GM12874 (cell line): ENCODE data around the gene PLEKHH1.

ENCODE experiments used
- CTCF ChIP-seq: IDR thresholded peaks from 2 replicates; pipeline ENCODE4 v1.5.1; 2011; ENCODE audit warnings: low read depth, mild to moderate bottlenecking, control low read depth, low read length, moderate library complexity; ENCODE audit not compliant: insufficient read depth

Gene PLEKHH1

GRCh38 chr14:67490196-67490595 lies 42.9 kb upstream of the PLEKHH1 start:
- TF ChIP-seq CTCF: no peak

DNA sequence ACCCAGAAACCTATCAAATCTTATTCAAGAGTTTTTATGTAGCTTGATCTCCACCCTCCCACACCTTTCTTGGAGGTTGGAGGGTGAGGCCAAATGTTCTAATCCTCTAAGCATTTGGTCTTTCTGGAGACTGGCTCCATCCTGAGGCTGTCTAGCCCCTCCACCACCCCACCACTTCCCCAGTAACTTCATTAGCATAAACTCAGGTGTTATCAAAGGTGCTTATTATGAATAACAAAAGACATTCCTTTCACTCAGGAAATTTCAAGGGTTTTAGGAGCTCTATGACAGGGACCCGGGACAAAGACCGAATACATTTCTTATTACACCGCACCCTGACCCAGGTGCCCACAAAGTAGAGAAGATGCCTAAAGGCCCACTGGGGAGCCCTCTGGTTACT lies 41.8 kb upstream of the PLEKHH1 start:
- no peak for TF ChIP-seq CTCF

DNA sequence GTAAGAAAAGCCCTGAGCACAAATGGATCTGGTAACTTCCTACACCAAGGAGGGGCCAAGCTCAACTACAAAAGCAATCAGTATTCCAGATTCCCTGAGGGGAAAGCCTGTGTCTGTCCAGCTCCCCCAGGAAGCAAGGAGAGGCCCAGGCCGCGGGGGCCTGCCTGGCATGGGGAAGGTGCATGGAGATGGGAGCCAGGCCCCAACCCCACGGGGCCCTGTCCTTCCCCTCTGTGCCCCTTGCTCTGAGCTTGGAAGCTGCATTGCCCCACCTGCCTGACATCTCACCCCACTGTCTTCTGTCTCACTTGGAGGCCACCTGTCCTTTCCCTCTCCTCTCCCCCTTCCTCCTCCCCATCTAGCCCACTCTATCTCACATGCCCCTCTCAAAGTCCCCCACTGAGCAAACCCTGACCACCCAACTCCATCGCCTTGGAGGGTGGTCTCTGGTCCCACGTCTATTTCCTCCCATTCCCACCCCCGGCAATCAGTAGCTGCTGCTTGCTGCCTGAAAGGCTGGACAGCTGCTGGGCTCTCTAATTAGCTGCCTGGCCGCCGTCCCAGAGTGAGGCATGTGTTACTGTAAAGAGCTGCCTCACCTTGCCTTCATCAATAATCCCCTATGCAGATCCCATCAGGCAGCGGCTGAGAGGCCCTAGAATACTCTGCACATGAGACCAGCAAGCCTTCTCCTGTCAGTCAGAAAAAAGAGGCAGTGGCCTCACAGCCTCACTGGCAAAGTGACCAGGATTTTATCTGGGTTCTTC lies 41.2 kb upstream of the PLEKHH1 start:
- no peak for TF ChIP-seq CTCF

DNA sequence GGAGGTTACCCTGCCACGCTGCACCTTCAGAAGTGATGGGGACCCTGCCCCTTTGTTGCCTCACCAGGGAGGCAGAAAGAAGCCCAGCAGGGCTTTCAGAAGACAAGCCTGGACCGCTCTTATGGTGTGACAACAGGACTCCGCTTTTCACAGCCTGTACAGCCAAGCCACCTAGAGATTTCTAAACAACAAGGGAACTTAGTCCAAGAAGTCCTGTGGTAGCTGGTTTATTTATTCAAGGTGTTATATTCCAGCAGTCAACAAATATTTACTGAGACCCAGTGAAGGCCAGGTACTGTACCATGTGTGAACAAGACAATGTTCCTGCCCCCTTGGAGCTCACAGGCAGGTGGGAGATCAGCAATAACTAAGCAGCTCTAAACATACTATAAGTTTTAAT lies 40.6 kb upstream of the PLEKHH1 start:
- TF ChIP-seq CTCF: no peak

DNA sequence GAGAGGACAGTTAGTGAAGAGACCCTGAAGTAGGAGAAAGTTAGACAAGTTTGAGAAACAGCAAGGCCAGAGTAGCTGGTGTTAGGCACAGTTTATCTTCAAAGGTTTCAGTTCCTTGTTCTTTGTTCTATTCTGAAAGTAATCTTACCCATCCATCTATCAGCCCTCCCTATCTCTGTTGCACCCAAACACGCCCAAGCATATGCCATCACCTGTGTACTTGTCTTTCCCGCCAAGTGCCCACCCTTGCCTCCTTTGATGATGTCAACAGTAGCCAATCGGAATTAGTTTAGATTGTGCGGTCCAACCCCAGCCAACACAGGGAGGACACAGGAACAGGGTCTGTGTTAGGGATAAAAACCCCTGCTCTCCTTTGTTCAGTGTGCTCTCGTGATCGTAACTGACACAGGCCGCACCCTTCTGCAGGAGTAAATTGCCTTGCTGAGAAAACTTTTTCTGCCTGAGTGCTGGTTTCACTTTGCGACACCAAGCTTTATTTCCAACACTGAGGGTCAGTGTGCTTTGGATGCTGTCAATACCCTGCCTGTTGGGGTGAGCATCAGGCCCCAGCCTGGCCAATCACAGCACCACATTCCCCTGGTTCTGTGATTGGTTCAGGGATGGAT lies 39.9 kb upstream of the PLEKHH1 start:
- no peak for TF ChIP-seq CTCF

- TF ChIP-seq CTCF: no peak
These were observed 37.3 kb upstream of the PLEKHH1 start for GRCh38 chr14:67495827-67496226.

- TF ChIP-seq CTCF: no peak
These were observed 35.9 kb upstream of the PLEKHH1 start for GRCh38 chr14:67497216-67497615.
